Measurements from ENCODE around the gene PLCB4. TPM values are rescaled to one million over a fixed set of nuclear protein-coding genes. Genes with fewer than 3 reads are reported as not detected.

The PLCB4 gene
- polyA plus RNA-seq, 12 donors = 4.7 to 8.8 (median 6.4) TPM; not detected in 1

DNA sequence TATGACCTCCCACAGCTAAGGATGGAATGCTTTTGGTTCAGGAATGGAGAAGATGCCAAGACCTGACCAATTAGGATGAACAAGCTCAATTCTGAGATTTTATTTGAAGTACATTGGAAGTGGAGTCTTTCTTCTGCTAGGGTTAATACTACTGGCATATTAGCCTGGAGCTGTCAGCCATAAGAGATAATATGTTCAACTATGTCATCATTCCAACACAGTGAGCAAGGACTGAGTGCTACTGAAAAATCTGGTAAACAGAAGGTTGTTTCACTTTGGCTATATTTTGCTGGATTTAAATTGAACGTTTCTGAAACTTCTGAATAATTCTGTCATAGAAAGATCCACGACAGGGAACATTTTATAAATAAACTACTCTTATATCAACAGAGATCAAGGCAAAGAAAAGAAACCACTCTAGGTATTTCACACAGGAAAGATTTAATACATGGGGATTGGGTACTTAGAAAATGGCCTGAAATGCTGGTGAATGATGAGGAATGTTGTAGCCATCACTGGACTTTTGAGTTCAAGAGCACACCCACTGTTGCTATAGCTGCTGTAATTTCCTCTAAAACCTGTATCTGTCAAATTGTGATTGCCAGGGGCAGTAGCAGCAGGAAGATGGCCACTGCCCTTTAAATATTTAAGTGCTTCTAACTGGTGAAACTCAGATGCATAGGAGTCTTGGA is 200.5 kb downstream of the PLCB4 start:
- no peak for DNase-seq

- DNase-seq = peak; percentile 49
Observed at GRCh38 chr20:9270831-9271230, 201.9 kb downstream of the PLCB4 start.

DNA sequence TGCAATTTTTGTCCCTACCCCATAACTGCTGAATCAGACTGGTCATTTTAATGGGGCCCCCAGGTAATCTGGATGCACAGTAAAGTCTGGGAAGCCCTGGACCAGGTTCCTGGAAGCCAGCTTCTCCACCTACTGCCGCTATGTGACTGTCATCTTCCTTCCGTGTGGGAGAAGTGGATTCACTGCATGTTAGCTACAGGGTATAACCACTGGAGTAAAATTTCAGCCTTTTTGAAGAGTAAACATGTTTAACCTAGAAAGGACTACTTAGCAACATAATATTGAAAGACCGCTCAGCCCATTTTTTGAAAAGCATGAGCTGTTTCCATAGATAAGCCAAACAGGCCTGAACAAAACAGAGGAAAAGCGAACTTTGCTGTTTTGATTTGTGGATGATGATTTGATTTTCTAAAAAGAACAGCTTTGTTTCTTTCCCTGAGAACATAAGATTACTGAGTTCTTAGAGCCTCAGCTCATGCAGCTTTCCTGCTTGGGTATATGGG is 208.1 kb downstream of the PLCB4 start:
- no peak for DNase-seq

DNA sequence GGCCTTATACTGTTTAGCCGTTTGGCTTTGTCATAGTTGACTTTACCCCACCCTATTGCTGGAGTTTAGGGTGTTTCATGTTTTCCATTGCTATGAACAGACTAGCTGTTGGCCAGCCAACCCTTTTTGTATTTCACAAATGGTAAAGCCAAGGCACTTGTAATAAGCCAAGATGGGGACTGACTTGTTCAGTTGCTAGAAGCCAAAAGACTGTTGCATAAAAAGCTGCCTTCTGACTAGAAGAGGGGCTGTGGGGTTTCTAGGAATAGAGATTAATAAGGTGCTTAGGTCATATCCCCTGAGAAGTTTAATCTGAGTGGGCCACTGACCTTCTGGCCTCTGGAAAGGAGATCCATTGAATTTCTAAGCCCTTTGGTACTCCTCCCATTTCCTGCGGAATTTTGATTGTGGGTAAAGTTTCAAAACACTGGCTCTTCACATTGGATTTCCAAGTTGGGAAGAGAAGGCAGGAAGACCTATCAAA is 211.1 kb downstream of the PLCB4 start:
- peak; percentile 49 for DNase-seq

- DNase-seq = peak; percentile 48
Observed at GRCh38 chr20:9280666-9281065, 211.8 kb downstream of the PLCB4 start.

DNA sequence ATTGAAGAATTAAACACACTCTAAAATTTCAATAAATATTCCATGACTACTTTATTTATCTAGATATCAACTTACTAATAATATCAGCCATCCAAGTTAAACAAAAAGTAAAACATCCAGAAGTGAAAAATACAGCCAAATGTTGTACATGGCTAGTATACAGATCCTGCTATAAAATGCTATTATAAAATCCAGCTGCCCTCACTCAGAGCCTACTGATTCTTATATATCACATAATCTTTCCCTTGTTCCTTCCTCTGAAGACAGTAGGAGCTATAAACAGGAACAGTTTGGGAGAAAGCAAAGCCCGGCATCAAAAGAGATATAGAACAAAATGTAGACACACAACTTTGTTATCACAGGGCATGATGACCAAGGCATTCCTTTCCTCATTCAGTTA is 212.9 kb downstream of the PLCB4 start:
- no peak for DNase-seq

DNA sequence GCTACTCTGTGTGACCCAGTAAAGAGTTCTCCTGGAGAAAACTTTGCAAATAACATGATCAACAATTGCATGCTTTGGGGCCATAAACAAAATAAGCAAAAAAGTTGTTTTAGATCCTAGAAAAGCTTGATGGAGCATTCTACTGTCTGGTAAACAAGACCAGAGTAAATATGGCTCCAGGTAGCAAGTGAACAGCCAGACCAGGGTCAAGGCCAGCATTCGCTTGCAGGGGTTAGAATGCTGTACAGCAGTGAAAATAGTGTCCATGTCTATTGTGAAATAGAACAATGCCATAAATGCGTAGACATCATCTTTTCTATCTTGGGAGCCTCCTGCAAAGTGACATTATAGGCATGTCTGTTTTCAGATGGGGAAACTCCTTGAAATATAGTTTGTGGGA is 216.7 kb downstream of the PLCB4 start:
- no peak for DNase-seq

GRCh38 chr20:9286501-9287461 is 217.9 kb downstream of the PLCB4 start:
- no peak for DNase-seq

DNA sequence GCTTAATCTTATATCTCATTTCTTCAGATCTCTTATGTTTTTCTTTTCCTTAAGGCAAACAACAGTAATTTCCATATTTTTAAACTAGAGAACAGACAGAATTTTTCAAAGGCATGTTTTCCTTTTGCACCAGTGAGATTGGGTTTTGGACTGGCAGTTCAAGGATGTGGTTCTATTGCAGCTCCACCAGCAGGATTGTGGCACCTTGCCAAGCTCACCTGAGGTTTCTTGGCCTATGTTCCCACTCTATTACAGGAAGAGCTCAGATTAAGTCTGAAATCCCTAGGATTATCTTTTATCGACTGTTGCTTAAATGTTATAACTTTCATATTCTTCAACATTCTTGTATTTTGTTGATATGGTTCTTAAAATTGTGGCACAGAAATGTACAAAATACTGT is 218.9 kb downstream of the PLCB4 start:
- DNase-seq = no peak

DNA sequence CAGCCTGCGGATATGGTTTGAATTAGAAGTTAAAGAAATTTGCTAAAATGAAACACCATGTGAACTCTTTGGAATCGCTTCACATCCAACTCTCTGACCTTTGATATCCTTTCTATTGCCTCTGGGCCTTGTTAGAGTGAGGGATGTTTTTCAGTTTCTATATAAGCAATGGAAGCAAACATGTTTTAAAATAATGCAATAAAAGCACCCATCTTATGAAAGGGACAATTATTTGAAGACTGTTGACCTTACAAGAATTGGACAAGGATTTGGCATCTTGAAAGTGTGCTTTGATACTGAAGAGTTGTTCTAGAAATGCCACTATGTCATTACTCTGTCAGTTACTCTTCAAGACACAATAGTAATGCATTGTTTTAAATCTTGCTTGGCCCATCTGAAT is 221.4 kb downstream of the PLCB4 start:
- DNase-seq = no peak

- no peak for DNase-seq
Observed at GRCh38 chr20:9293145-9293544, 224.3 kb downstream of the PLCB4 start.

- no peak for DNase-seq
Observed at GRCh38 chr20:9294041-9294440, 225.2 kb downstream of the PLCB4 start.

DNA sequence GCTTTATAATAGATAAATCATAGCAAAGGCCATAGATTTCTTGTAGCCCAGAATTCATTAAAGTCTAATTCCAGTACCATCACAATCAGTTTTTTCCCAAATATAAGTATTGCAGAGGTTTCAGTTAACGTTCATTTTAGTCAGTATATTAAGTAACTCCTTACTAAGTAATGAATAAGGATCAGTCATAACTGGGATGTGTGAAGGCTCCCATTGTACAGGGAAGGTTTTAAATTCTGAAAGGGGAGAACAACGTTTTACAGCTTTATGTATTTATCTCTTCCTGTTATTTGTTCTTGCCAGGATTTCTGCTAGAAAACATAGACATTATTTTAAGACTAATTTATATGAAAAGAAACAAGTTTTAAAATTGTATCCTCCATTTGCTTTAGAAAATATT is 230.0 kb downstream of the PLCB4 start:
- DNase-seq = no peak

GRCh38 chr20:9300080-9300479 is 231.2 kb downstream of the PLCB4 start:
- no peak for DNase-seq

DNA sequence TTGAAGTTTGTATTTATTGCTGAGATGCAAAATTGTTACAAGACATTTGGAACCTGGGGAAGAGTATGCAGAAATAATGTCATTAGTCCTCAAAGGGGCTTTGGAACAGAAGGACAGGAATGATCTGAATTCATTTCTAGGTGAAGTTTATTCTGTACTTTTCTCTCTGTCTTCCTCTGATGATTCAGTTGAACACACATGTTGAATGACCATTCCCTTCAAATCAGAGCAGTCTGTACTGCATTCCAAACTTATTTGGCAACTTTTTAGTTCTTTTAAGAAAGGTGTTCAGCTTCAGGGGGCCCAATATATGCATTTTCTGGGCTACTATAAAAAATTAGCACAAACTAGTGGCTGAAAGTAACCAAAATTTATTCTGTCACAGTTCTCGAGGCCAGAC is 231.6 kb downstream of the PLCB4 start:
- DNase-seq = no peak

- DNase-seq = peak; percentile 33
Observed at GRCh38 chr20:9301129-9302090, 232.5 kb downstream of the PLCB4 start.

DNA sequence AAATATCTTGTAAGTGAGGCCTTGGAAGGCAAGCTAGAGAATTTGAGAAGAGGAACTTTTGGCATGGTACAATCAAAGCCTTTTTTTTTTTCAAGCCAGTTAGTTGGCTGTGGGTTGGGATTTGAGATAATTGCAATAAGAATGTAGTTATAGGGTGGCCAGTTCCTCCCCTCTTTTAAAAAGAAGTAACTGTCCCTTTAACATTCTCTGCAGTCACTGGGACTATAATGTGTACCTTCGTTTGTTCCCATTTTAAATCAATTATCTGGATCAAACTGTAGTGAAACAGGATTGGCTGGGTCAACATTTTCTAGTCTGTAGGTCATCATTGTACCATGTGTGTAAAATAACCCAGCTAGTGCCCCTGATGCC is 233.2 kb downstream of the PLCB4 start:
- DNase-seq = no peak

DNA sequence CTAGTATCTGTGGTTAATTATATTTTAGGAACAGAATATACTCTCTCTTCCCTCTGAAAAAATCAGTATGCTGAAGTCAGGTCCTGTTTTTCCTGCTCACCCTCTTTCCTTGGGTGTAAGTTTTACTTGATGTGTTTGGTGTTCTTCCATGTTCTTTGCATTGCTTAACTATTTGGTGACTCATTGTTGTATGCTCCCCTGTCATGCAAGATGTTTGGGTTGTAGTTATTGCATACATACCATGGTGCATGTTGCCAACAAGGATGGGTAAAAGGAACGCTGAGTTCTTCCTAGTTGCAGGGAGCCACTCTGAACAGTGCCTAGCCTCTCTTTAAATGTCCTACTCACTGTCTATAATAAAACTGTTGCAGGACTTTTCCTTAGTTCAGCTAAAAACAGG is 237.6 kb downstream of the PLCB4 start:
- no peak for DNase-seq

GRCh38 chr20:9308056-9308455 is 239.2 kb downstream of the PLCB4 start:
- DNase-seq = no peak

DNA sequence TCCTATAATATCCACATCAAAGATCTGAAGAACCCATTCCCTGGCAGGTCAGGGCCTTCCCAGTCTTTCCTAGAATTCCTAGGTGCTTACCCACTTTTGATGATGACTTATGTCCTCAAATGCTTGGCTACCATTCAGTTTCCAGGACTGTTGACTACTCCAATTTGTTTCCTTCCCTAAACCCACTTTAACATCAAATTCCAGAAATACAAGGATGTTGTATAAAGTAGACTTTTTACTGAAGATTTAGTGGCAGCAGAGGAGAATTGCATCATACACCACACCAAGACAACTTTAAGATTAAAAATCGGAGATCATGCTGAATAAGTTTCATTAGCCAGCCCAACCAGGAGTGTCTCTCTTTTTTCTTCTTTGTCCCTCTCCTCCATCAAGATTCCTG is 242.2 kb downstream of the PLCB4 start:
- DNase-seq = no peak

DNA sequence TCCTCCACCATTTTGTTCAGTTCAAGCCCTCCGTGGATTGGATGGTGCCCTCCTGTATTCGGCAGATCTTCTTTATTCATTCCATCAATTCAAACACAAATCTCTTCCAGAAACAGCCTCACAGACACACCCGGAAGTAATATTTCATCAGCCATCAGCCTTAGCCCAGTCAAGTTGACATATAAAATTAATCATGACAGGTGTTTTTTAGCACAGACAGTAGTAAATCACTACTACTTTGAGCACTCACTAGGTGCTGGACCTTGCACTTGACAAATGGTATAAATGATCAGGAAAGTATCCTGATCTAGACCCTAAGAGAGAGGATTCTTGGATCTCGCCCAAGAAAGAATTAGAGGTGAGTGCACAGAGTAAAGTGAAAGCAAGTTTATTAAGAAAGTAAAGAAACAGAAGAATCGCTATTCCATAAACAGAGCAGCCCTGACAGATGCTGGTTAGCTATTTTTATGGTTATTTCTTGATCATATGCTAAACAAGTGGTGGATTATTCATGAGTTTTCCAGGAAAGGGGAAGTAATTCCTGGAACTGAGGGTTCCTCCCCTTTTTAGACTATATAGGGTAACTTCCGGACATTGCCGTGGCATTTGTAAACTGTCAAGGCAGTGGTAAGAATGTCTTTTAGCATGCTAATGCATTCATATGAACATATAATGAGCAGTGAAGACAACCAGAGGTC is 250.9 kb downstream of the PLCB4 start:
- no peak for DNase-seq
